ENCODE measurements around the gene MACROD1. TPM values are rescaled to one million over a fixed set of nuclear protein-coding genes. Genes with fewer than 3 reads are reported as not detected.

The MACROD1 gene
- total RNA-seq, 2 experiments from 2014 or later: 6.0 to 6.3 TPM

GRCh38 chr11:64065141-64065465, 100.8 kb downstream of the MACROD1 start:
- Mint-ChIP-seq H3K27ac (no peak overlapping the region), H3K4me3 (no peak overlapping the region), H3K36me3 (ENCODE audit: low read depth) (no peaks in the 10 kb centered on the region), H3K27me3 (peaks cover 27% of the 10 kb centered on the region), H3K4me1 (ENCODE audit: low read depth) (peaks cover 8% of the 10 kb centered on the region), H3K9me3 (no peaks in the 10 kb centered on the region)
- ChIA-PET POLR2A (no interaction called here), CTCF (no interaction called here)
- H3K9me3 ChIP-seq (ENCODE audit: control insufficient read depth in 1 of 2, insufficient read depth in 1 of 2, low read length in 2 of 2): peaks cover 0 to 6% of the 10 kb centered on the region in 2 experiments
- DNase-seq: no peak
- intact Hi-C loops (cut with DNase I, micrococcal nuclease): no loop called here
- ATAC-seq (ENCODE audit: poor library complexity): no peak
- no peak overlapping the region for H3K27ac ChIP-seq (ENCODE audit: low read depth in 1 of 2, low read length in 2 of 2)
- no peaks in the 10 kb centered on the region for H3K36me3 ChIP-seq (ENCODE audit: insufficient read depth, low read length)
- peaks cover 17 to 22% of the 10 kb centered on the region in 2 experiments for H3K27me3 ChIP-seq (ENCODE audit: control insufficient read depth in 1 of 2, insufficient read depth in 2 of 2, low read length in 2 of 2)
- H3K4me3 ChIP-seq (ENCODE audit: low read length): no peak overlapping the region
- H3K4me1 ChIP-seq (ENCODE audit: insufficient read depth, low read length): peaks cover 13% of the 10 kb centered on the region
- no peak for TF ChIP-seq CTCF (IDR thresholded peaks at IDR 0.05)

DNA sequence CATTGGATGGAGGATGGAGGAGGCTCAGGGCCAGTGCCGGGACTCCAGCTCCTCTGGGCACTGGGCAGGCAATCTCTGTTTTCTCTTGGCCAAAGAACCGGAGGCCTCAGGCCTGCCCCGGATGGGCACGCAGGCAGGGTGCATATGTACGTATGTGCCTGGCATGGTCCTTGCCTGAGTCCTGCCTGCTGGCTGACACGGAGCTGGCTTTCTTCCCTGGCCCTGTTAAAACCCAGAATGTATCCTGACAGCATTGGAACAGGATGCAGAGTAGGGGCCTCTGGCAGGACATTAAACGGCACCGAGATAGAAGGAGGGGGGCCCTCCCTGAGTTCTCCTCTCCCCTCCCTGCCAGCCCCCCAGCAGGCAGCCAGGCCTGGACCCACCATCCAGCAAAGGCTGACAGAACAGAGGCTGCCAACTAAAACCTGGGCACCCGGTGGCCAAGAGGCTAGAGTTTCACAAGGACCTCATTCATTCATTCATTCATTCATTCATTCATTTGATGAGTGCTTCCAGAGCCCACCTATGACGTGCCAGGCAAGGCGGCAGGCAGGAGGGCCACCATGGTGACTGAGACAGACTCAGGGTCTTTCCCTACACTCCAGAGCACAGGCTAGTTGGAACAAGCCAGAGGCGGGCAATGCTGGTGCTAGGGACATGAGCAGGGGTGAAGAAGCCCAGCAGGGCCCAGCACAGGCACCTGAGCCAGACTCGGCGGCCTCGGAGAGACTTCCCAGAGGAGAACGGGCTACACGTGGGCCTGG, 101.4 kb downstream of the MACROD1 start:
- POLR2A ChIA-PET: no interaction called here
- H3K9me3 ChIP-seq (ENCODE audit: control insufficient read depth in 1 of 2, insufficient read depth in 1 of 2, low read length in 2 of 2): peaks cover 0 to 11% of the 10 kb centered on the region in 2 experiments
- no peak for TF ChIP-seq CTCF (IDR thresholded peaks at IDR 0.05)
- H3K4me3 ChIP-seq (ENCODE audit: low read length): no peak overlapping the region
- Mint-ChIP-seq H3K9me3 (no peaks in the 10 kb centered on the region), H3K4me3 (no peak overlapping the region), H3K27me3 (peaks cover 27% of the 10 kb centered on the region), H3K36me3 (ENCODE audit: low read depth) (no peaks in the 10 kb centered on the region), H3K4me1 (ENCODE audit: low read depth) (peaks cover 8% of the 10 kb centered on the region), H3K27ac (no peak overlapping the region)
- no peaks in the 10 kb centered on the region for H3K36me3 ChIP-seq (ENCODE audit: insufficient read depth, low read length)
- intact Hi-C loops (cut with DNase I, micrococcal nuclease): no loop called here
- no peak for DNase-seq
- no peak overlapping the region for H3K27ac ChIP-seq (ENCODE audit: low read depth in 1 of 2, low read length in 2 of 2)
- peaks cover 13% of the 10 kb centered on the region for H3K4me1 ChIP-seq (ENCODE audit: insufficient read depth, low read length)
- no peak for ATAC-seq (ENCODE audit: poor library complexity)
- CTCF ChIA-PET: no interaction called here
- peaks cover 19 to 22% of the 10 kb centered on the region in 2 experiments for H3K27me3 ChIP-seq (ENCODE audit: control insufficient read depth in 1 of 2, insufficient read depth in 2 of 2, low read length in 2 of 2)

DNA sequence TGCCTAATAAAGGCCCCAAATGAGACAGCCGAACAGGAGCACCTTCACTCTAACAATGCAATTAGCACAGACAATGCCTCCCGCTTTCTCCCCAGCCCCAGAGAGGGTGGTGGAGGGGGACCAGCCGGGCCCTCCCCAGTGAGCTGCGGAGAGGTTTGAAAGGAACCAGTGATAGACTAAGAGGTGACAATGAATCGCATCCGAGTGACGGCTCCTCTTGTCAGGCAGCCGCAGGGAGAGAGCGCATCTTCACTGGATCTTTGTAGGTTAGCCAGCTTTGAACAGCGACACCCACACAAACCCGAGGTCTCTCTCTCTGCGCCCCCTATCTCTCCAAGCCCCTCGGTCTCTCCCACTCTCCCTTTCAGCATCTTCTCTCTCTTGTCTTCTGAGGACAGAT, 102.1 kb downstream of the MACROD1 start:
- no peaks in the 10 kb centered on the region for H3K9me3 Mint-ChIP-seq
- no peak for DNase-seq
- ChIA-PET POLR2A (no interaction called here), CTCF (no interaction called here)
- H3K4me1 Mint-ChIP-seq (ENCODE audit: low read depth): peaks cover 8% of the 10 kb centered on the region
- no peaks in the 10 kb centered on the region for H3K36me3 ChIP-seq (ENCODE audit: insufficient read depth, low read length)
- H3K4me1 ChIP-seq (ENCODE audit: insufficient read depth, low read length): peaks cover 13% of the 10 kb centered on the region
- intact Hi-C loops (cut with DNase I, micrococcal nuclease): no loop called here
- H3K9me3 ChIP-seq (ENCODE audit: control insufficient read depth in 1 of 2, insufficient read depth in 1 of 2, low read length in 2 of 2): peaks cover 0 to 11% of the 10 kb centered on the region in 2 experiments
- no peak overlapping the region for H3K27ac Mint-ChIP-seq
- H3K4me3 ChIP-seq (ENCODE audit: low read length): no peak overlapping the region
- no peak for TF ChIP-seq CTCF (IDR thresholded peaks at IDR 0.05)
- H3K27ac ChIP-seq (ENCODE audit: low read depth in 1 of 2, low read length in 2 of 2): no peak overlapping the region
- H3K27me3 ChIP-seq (ENCODE audit: control insufficient read depth in 1 of 2, insufficient read depth in 2 of 2, low read length in 2 of 2): peaks cover 19 to 23% of the 10 kb centered on the region in 2 experiments
- H3K4me3 Mint-ChIP-seq: no peak overlapping the region
- no peak for ATAC-seq (ENCODE audit: poor library complexity)
- no peaks in the 10 kb centered on the region for H3K36me3 Mint-ChIP-seq (ENCODE audit: low read depth)
- H3K27me3 Mint-ChIP-seq: peaks cover 27% of the 10 kb centered on the region
